OCI-LY7 (cell line): Measurements from ENCODE around the gene PTGR2.

Source experiments
- CTCF ChIP-seq: fragments of 200-600 bp; sonication (generic); conservative IDR thresholded peaks from 2 replicates; pipeline ENCODE4 v1.5.1; 2014; ENCODE audit warnings: mild to moderate bottlenecking, antibody characterized with exemption, low read length, moderate library complexity, mixed read lengths
- EZH2phosphoT487 ChIP-seq: fragments of 200-600 bp; sonication (generic); IDR thresholded peaks from 2 replicates; pipeline ENCODE4 v1.6.1; 2018; ENCODE audit warnings: low read depth, borderline replicate concordance, mild to moderate bottlenecking, mixed run types, antibody characterized with exemption, low read length, moderate library complexity, mixed read lengths

- TF ChIP-seq CTCF (no peak), EZH2phosphoT487 (no peak)
Observed at GRCh38 chr14:73817020-73817655, 34.5 kb upstream of the PTGR2 start.
